ENCODE data around the gene SCGB1C1.
A peak's percentile ranks its signal among the peaks of the same experiment; 100 is the strongest.

Gene SCGB1C1

DNA sequence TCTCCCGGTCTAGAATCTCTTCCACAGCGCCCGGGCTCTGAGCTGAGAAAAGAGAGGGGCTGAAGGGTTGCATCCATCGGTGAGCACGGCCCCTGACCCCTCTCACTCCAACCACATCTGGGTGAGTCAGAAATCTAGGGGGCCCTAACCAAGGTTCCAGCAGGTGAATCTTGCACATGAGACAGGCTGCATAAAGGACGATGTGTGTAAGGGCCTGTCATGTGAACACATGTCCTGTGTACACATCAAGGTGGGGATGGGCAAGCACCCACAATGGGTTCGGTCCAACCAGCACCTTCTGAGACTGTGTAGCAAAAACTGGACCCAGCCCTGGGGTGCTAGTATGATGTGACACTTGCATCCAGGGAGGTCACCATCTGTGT, 13.1 kb downstream of the SCGB1C1 start:
- H3K9me3 ChIP-seq (ENCODE audit: control insufficient read depth, low read length) = no peaks in the 10 kb centered on the region
- H3K27ac ChIP-seq (ENCODE audit: low read depth, low read length, severe bottlenecking) = no peak overlapping the region
- WGBS, 2 experiments (ENCODE audit: insufficient coverage in 2 of 2) = 76 to 97% methylated on average over 4 of the region's 7 CpGs
- H3K4me3 ChIP-seq (ENCODE audit: extremely low read depth, insufficient read depth, low read length, poor library complexity, severe bottlenecking) = peak overlapping the region; percentile 92
- H3K36me3 ChIP-seq (ENCODE audit: control insufficient read depth, insufficient read depth, low read length) = peaks cover 51% of the 10 kb centered on the region
- H3K4me1 ChIP-seq (ENCODE audit: control insufficient read depth, insufficient read depth, low read length, poor library complexity, severe bottlenecking) = peaks cover 24% of the 10 kb centered on the region

DNA sequence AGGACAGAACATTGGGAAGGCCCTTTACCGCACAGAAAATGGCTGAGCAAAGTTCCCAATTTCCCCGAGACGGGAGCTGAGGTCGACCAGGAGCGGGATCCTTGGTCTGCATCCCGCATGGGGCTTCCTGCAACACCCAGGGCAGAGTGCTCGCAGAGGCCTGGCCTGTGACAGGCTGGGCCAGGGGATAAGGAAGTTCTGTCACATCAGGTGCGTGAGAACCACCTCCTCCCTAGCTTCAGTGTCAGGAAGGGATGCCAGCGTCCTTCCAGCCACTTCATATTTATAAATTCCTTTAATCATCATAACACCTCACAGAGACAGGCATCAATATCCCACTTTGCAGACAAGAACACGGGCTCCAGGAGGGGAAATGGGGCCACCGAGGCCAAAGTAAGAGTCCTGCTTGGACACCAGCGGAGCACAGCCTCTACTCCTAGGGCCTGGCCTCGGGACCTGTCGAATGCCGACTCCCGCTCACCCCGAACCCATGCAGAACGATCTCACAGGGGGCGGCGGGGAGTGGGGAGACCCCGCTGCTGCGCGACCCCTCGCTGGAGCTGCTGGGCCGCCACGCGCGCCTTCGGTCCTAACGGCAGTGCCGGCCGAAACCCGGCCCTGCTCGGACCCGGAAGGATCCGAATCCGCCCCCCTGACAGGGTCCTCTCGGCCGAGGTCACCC, 13.8 kb downstream of the SCGB1C1 start:
- Histone ChIP-seq H3K4me1 (ENCODE audit: control insufficient read depth, insufficient read depth, low read length, poor library complexity, severe bottlenecking) (peaks cover 26% of the 10 kb centered on the region), H3K36me3 (ENCODE audit: control insufficient read depth, insufficient read depth, low read length) (peaks cover 57% of the 10 kb centered on the region), H3K9me3 (ENCODE audit: control insufficient read depth, low read length) (no peaks in the 10 kb centered on the region), H3K4me3 (ENCODE audit: extremely low read depth, insufficient read depth, low read length, poor library complexity, severe bottlenecking) (peak overlapping the region; percentile 92), H3K27ac (ENCODE audit: low read depth, low read length, severe bottlenecking) (peak overlapping the region; percentile 97)
- 11 to 21% methylated on average over 25 to 38 of the region's 39 CpGs for WGBS, 2 experiments (ENCODE audit: insufficient coverage in 2 of 2)

DNA sequence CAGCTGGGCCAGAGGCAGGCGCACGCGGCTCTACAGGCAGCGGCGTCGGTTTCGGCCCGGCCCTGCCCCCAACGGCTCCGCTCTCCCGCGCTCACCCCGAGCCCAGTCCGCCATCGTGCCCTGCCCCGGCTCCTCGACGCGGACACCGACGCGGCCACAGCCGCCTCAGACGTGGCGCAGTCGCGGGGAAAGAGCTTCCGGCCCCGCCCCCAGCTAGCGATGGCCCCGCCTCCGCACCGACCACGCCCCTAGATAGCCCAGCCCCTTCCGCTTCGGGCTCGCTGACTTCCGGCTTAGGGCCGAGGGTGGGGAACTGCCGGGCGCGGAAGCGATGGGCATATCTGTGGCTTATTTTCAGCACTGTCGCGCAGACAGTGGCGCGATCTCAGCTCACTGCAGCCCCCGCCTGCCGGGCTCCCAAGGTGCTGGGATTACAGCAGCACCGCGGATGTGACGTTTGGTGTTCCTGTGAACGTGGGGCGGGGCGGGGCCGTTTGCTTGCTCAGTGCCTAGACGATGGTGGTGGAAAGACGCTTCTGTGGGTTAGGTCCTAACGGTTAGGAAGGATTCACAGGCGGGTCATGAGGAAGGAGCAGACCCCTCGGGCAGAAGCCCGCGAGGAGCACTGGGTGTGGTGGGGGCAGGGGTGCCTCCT, 14.5 kb downstream of the SCGB1C1 start, which contains the start of the genes BET1L and RIC8A:
Gene BET1L (minus strand): TSS at position 192 of the 655 bp plus-strand sequence. CDS start 78 bp downstream, at position 114.
Gene RIC8A (plus strand): TSS at position 501 of the 655 bp plus-strand sequence. CDS start 1,147 bp downstream, outside the sequence.
- Histone ChIP-seq H3K4me3 (ENCODE audit: extremely low read depth, insufficient read depth, low read length, poor library complexity, severe bottlenecking) (peak within 1 kb of the TSS; percentile 92), H3K4me1 (ENCODE audit: control insufficient read depth, insufficient read depth, low read length, poor library complexity, severe bottlenecking) (peaks cover 26% of the 10 kb centered on the region), H3K36me3 (ENCODE audit: control insufficient read depth, insufficient read depth, low read length) (peaks cover 64% of the 10 kb centered on the region), H3K9me3 (ENCODE audit: control insufficient read depth, low read length) (no peaks in the 10 kb centered on the region), H3K27ac (ENCODE audit: low read depth, low read length, severe bottlenecking) (peak within 1 kb of the TSS; percentile 97)
- 0% methylated on average over 45 to 58 of the region's 63 CpGs for WGBS, 2 experiments (ENCODE audit: insufficient coverage in 2 of 2)

DNA sequence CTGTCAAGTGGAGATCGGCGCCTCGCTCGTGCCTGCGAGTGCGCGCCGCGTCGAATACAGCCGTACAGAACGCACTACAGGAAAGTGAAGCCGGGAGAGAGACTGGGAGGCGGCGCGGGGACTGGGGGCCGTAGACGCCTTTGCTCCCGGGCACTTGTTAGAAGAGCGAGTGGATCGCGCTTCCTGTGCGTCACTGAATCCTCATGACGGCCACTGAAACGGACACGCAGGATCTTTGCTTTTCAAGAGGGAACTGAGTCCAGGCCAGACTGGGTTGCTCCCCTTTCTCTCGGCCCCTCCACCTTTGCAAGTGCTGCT, 14.9 kb downstream of the SCGB1C1 start:
- Histone ChIP-seq H3K27ac (ENCODE audit: low read depth, low read length, severe bottlenecking) (peak overlapping the region; percentile 97), H3K9me3 (ENCODE audit: control insufficient read depth, low read length) (no peaks in the 10 kb centered on the region), H3K4me1 (ENCODE audit: control insufficient read depth, insufficient read depth, low read length, poor library complexity, severe bottlenecking) (peaks cover 27% of the 10 kb centered on the region), H3K36me3 (ENCODE audit: control insufficient read depth, insufficient read depth, low read length) (peaks cover 69% of the 10 kb centered on the region), H3K4me3 (ENCODE audit: extremely low read depth, insufficient read depth, low read length, poor library complexity, severe bottlenecking) (peak overlapping the region; percentile 92)
- 0 to 1% methylated on average over 25 to 27 of the region's 27 CpGs for WGBS, 2 experiments (ENCODE audit: insufficient coverage in 2 of 2)

DNA sequence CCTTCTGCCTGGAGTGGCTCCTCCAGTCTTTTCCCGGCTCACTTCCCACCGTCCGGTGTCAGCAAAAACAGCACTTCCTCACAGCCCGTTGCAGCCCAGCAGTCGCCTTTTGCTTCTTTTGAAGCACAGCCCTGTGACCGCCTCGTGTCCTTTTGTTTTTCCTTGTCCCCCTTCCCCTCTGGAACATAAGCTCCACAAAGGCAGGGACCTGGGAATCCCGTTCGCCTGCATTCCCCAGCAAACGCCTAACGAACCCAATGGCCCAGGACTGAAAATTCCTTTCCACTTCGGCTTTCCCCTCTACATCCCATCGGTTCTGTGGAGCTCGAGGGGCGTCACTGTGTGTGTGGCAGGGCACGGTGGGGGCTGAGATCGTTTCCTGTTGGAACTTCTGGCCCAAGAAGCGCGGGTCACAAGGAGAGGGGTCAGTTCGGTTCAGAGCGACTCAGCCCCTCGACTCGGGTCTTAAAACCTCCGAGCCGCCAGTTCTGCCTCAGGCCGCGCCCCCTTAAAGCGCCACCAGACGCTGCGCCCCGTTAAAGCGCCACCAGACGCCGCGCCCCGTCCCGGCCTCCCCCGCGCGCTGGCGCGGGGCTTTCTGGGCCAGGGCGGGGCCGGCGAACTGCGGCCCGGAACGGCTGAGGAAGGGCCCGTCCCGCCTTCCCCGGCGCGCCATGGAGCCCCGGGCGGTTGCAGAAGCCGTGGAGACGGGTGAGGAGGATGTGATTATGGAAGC, 15.5 kb downstream of the SCGB1C1 start:
- Histone ChIP-seq H3K36me3 (ENCODE audit: control insufficient read depth, insufficient read depth, low read length) (peaks cover 69% of the 10 kb centered on the region), H3K9me3 (ENCODE audit: control insufficient read depth, low read length) (no peaks in the 10 kb centered on the region), H3K27ac (ENCODE audit: low read depth, low read length, severe bottlenecking) (peak overlapping the region; percentile 97), H3K4me1 (ENCODE audit: control insufficient read depth, insufficient read depth, low read length, poor library complexity, severe bottlenecking) (peaks cover 29% of the 10 kb centered on the region), H3K4me3 (ENCODE audit: extremely low read depth, insufficient read depth, low read length, poor library complexity, severe bottlenecking) (peak overlapping the region; percentile 92)
- WGBS, 2 experiments (ENCODE audit: insufficient coverage in 2 of 2) = 0 to 1% methylated on average over 39 to 50 of the region's 57 CpGs

DNA sequence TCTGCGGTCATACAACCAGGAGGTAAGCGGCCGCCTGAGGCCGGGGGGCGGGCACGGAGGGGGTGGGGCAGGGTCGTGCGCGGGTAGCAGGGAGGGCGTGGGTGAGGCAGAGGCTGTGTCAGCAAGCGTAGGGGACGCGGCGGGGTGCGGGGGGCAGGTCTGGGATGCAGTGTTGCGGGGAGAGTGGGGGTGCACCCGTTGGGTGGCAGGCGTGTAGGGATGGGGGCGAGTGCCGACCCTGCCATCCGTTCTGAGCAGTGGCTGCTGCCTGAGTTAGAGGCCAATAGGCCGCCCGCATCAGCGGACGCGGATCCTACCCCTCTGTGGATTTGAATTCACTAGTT, 16.0 kb downstream of the SCGB1C1 start:
- WGBS, 2 experiments (ENCODE audit: insufficient coverage in 2 of 2) = 0 to 1% methylated on average over 13 to 23 of the region's 26 CpGs
- Histone ChIP-seq H3K4me1 (ENCODE audit: control insufficient read depth, insufficient read depth, low read length, poor library complexity, severe bottlenecking) (peaks cover 29% of the 10 kb centered on the region), H3K9me3 (ENCODE audit: control insufficient read depth, low read length) (no peaks in the 10 kb centered on the region), H3K4me3 (ENCODE audit: extremely low read depth, insufficient read depth, low read length, poor library complexity, severe bottlenecking) (peak overlapping the region; percentile 92), H3K36me3 (ENCODE audit: control insufficient read depth, insufficient read depth, low read length) (peaks cover 70% of the 10 kb centered on the region), H3K27ac (ENCODE audit: low read depth, low read length, severe bottlenecking) (peak overlapping the region; percentile 97)

DNA sequence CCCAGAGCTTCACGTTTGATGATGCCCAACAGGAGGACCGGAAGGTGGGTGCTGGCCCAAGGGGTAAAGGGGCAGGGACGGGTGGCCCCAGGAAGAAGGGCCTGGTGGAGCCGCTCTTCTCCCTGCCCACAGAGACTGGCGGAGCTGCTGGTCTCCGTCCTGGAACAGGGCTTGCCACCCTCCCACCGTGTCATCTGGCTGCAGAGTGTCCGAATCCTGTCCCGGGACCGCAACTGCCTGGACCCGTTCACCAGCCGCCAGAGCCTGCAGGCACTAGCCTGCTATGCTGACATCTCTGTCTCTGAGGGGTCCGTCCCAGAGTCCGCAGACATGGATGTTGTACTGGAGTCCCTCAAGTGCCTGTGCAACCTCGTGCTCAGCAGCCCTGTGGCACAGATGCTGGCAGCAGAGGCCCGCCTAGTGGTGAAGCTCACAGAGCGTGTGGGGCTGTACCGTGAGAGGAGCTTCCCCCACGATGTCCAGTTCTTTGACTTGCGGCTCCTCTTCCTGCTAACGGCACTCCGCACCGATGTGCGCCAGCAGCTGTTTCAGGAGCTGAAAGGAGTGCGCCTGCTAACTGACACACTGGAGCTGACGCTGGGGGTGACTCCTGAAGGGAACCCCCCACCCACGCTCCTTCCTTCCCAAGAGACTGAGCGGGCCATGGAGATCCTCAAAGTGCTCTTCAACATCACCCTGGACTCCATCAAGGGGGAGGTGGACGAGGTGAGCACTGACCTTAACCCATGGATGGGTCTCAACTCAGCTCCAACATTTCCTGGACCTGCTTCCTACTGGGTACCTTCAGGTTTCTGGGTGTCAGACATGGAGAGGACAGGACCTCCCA, 16.6 kb downstream of the SCGB1C1 start:
- H3K4me3 ChIP-seq (ENCODE audit: extremely low read depth, insufficient read depth, low read length, poor library complexity, severe bottlenecking) = peak overlapping the region; percentile 92
- WGBS, 2 experiments (ENCODE audit: insufficient coverage in 2 of 2) = 69 to 78% methylated on average over 26 to 29 of the region's 29 CpGs
- peaks cover 29% of the 10 kb centered on the region for H3K4me1 ChIP-seq (ENCODE audit: control insufficient read depth, insufficient read depth, low read length, poor library complexity, severe bottlenecking)
- H3K27ac ChIP-seq (ENCODE audit: low read depth, low read length, severe bottlenecking) = peak overlapping the region; percentile 97
- H3K36me3 ChIP-seq (ENCODE audit: control insufficient read depth, insufficient read depth, low read length) = peaks cover 70% of the 10 kb centered on the region
- H3K9me3 ChIP-seq (ENCODE audit: control insufficient read depth, low read length) = no peaks in the 10 kb centered on the region

DNA sequence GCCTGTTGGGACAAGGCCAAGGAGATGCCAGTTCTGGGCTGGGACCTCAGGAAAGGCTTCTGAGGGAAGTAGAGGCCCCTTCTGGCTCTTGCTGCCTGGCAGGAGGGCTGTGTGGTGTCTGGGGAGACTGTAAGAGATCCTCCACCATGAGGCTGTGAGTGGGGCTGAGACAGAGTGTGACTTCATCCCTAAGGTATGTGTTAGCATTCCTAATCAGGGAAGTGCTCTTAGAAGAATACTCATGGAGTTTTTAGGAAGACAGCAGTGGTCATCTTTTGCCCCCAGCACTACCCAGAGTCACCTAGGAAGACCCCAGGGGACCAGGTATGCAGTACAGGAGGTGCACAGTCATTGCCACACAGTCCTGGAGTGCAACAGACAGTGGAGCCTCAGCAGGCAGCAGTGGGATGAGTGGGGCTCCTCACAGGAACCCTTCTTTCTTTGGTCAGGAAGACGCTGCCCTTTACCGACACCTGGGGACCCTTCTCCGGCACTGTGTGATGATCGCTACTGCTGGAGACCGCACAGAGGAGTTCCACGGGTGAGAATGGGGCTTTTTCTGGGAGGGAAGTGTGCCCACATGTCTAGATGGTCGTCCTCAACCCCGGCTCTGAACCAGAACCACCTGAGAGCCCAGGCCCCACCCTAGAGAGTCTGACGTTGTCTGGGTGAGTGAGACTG, 17.4 kb downstream of the SCGB1C1 start:
- H3K27ac ChIP-seq (ENCODE audit: low read depth, low read length, severe bottlenecking) = peak overlapping the region; percentile 92
- WGBS, 2 experiments (ENCODE audit: insufficient coverage in 2 of 2) = 90 to 95% methylated on average over 7 to 9 of the region's 9 CpGs
- peaks cover 29% of the 10 kb centered on the region for H3K4me1 ChIP-seq (ENCODE audit: control insufficient read depth, insufficient read depth, low read length, poor library complexity, severe bottlenecking)
- peaks cover 70% of the 10 kb centered on the region for H3K36me3 ChIP-seq (ENCODE audit: control insufficient read depth, insufficient read depth, low read length)
- H3K9me3 ChIP-seq (ENCODE audit: control insufficient read depth, low read length) = no peaks in the 10 kb centered on the region
- peak overlapping the region; percentile 92 for H3K4me3 ChIP-seq (ENCODE audit: extremely low read depth, insufficient read depth, low read length, poor library complexity, severe bottlenecking)

DNA sequence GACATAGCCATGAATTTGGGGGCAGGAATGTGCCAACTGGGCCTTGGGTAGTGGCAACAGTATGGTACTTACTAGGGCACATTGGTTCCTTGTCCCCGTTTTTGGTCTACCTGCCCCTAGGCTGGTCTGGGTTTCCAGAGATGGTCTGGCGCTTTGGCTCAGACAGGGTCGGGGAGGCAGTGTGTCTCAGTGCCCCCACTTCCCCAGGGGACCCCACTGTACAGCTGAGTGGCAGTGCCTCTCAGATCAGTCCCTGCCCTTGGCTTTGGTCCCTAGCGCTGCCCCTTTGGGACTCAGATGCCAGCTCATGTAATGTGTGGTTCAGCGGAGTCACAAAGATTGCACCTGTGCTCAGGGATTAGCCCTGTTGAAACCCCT, 17.9 kb downstream of the SCGB1C1 start:
- Histone ChIP-seq H3K4me3 (ENCODE audit: extremely low read depth, insufficient read depth, low read length, poor library complexity, severe bottlenecking) (no peak overlapping the region), H3K9me3 (ENCODE audit: control insufficient read depth, low read length) (no peaks in the 10 kb centered on the region), H3K27ac (ENCODE audit: low read depth, low read length, severe bottlenecking) (peak overlapping the region; percentile 92), H3K36me3 (ENCODE audit: control insufficient read depth, insufficient read depth, low read length) (peaks cover 70% of the 10 kb centered on the region), H3K4me1 (ENCODE audit: control insufficient read depth, insufficient read depth, low read length, poor library complexity, severe bottlenecking) (peaks cover 27% of the 10 kb centered on the region)
- 94 to 100% methylated on average over 5 of the region's 5 CpGs for WGBS, 2 experiments (ENCODE audit: insufficient coverage in 2 of 2)

DNA sequence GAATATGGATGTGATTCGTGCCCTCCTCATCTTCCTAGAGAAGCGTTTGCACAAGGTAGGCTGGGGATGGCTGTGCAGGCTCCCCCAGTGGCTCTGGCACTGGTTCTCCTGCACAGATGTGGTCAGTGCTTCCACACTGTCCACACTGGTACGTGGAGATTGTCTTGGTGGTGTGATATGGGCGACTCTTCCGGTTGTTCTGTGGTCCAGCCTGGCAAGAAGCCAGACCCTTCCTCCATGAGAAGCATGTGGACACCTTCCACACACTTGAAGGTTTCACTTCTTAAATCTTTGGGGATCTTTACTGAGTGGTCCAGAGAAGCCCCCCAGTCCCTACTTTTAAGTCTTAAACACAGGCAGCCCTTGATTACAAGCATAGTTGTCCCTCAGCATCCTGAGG, 18.4 kb downstream of the SCGB1C1 start:
- no peak overlapping the region for H3K4me3 ChIP-seq (ENCODE audit: extremely low read depth, insufficient read depth, low read length, poor library complexity, severe bottlenecking)
- H3K4me1 ChIP-seq (ENCODE audit: control insufficient read depth, insufficient read depth, low read length, poor library complexity, severe bottlenecking) = peaks cover 22% of the 10 kb centered on the region
- no peak overlapping the region for H3K27ac ChIP-seq (ENCODE audit: low read depth, low read length, severe bottlenecking)
- peaks cover 69% of the 10 kb centered on the region for H3K36me3 ChIP-seq (ENCODE audit: control insufficient read depth, insufficient read depth, low read length)
- 88 to 94% methylated on average over 2 of the region's 5 CpGs for WGBS, 2 experiments (ENCODE audit: insufficient coverage in 2 of 2)
- no peaks in the 10 kb centered on the region for H3K9me3 ChIP-seq (ENCODE audit: control insufficient read depth, low read length)
